ENCODE results near the gene FAM107B.

Gene FAM107B

GRCh38 chr10:14815681-14816080 lies 41.0 kb upstream of the FAM107B start:
- no peak for TF ChIP-seq CTCF (IDR thresholded peaks at IDR 0.05; ENCODE audit: low read length, missing control alignments)

GRCh38 chr10:14812271-14812670 lies 37.6 kb upstream of the FAM107B start:
- no peak for TF ChIP-seq CTCF (IDR thresholded peaks at IDR 0.05; ENCODE audit: low read length, missing control alignments)
- no peak overlapping the region for H3K4me3 ChIP-seq (replicated peaks; ENCODE audit: low read depth, low read length)
- DNase-seq (ENCODE audit: low read depth): peak; percentile 3

More at GRCh38 chr10:14815681-14816080, 41.0 kb upstream of the FAM107B start:
- no peak overlapping the region for H3K4me3 ChIP-seq (replicated peaks; ENCODE audit: low read depth, low read length)
- DNase-seq (ENCODE audit: low read depth): peak; percentile 7

GRCh38 chr10:14810969-14811953 lies 36.6 kb upstream of the FAM107B start:
- DNase-seq (ENCODE audit: low read depth): no peak
- H3K4me3 ChIP-seq (replicated peaks; ENCODE audit: low read depth, low read length): no peak overlapping the region
- TF ChIP-seq CTCF (IDR thresholded peaks at IDR 0.05; ENCODE audit: low read length, missing control alignments): no peak

- no peak overlapping the region for H3K4me3 ChIP-seq (replicated peaks; ENCODE audit: low read depth, low read length)
- DNase-seq (ENCODE audit: low read depth): no peak
- no peak for TF ChIP-seq CTCF (IDR thresholded peaks at IDR 0.05; ENCODE audit: low read length, missing control alignments)
Observed at GRCh38 chr10:14806318-14806717, 31.6 kb upstream of the FAM107B start.

GRCh38 chr10:14803827-14804226 lies 29.1 kb upstream of the FAM107B start:
- no peak overlapping the region for H3K4me3 ChIP-seq (replicated peaks; ENCODE audit: low read depth, low read length)
- no peak for TF ChIP-seq CTCF (IDR thresholded peaks at IDR 0.05; ENCODE audit: low read length, missing control alignments)
- DNase-seq (ENCODE audit: low read depth): no peak

- TF ChIP-seq CTCF (IDR thresholded peaks at IDR 0.05; ENCODE audit: low read length, missing control alignments): no peak
- H3K4me3 ChIP-seq (replicated peaks; ENCODE audit: low read depth, low read length): no peak overlapping the region
- DNase-seq (ENCODE audit: low read depth): no peak
Observed at GRCh38 chr10:14801723-14802122, 27.0 kb upstream of the FAM107B start.

Measured in fibroblast of pulmonary artery (primary cell).